ENCODE results near the gene MAP3K6. TPM values are rescaled to one million over a fixed set of nuclear protein-coding genes. Genes with fewer than 3 reads are reported as not detected.

The MAP3K6 gene
- total RNA-seq, 4 donors from 2014 or later, result 72.3 to 121 (median 76.9) TPM

- no peak for DNase-seq
These were observed 21.5 kb downstream of the MAP3K6 start for GRCh38 chr1:27345272-27345671.

GRCh38 chr1:27343639-27344025 lies 23.1 kb downstream of the MAP3K6 start:
- intact Hi-C loops (cut with DNase I), result no loop called here
- H3K27me3 ChIP-seq, result no peaks in the 10 kb centered on the region
- H3K36me3 ChIP-seq, result peaks cover 0 to 21% (median 0%) of the 10 kb centered on the region in 3 donors
- peaks cover 17 to 82% (median 20%) of the 10 kb centered on the region in 3 donors for H3K4me1 ChIP-seq
- DNase-seq, result no peak
- TF ChIP-seq CTCF (IDR thresholded peaks at IDR 0.05) (no peak), POLR2A (IDR thresholded peaks at IDR 0.05) (no peak)
- peak overlapping the region; percentile 87 to 98 (median 92) for H3K27ac ChIP-seq
- WGBS, 2 donors, result 24 to 48% methylated on average over 5 of the region's 5 CpGs
- peak overlapping the region; percentile 53 to 69 (median 63) for H3K4me3 ChIP-seq
- no peaks in the 10 kb centered on the region for H3K9me3 ChIP-seq

More at GRCh38 chr1:27345272-27345671, 21.5 kb downstream of the MAP3K6 start:
- Histone ChIP-seq H3K4me1 (peaks cover 31 to 88% (median 33%) of the 10 kb centered on the region in 3 donors), H3K36me3 (peaks cover 0 to 26% (median 0%) of the 10 kb centered on the region in 3 donors), H3K9me3 (no peaks in the 10 kb centered on the region), H3K27ac (peak overlapping the region in 1 of 4 donors; percentile 98), H3K27me3 (peaks cover 0 to 5% (median 0%) of the 10 kb centered on the region in 4 donors), H3K4me3 (no peak overlapping the region)
- TF ChIP-seq CTCF (IDR thresholded peaks at IDR 0.05) (no peak), POLR2A (IDR thresholded peaks at IDR 0.05) (no peak)
- WGBS, 2 donors, result 68 to 87% methylated on average over 2 to 3 of the region's 12 CpGs
- intact Hi-C loops (cut with DNase I), result no loop called here

GRCh38 chr1:27342778-27343638 lies 23.8 kb downstream of the MAP3K6 start:
- Histone ChIP-seq H3K27ac (peak overlapping the region; percentile 87 to 98 (median 92)), H3K9me3 (no peaks in the 10 kb centered on the region), H3K4me1 (peaks cover 14 to 76% (median 19%) of the 10 kb centered on the region in 3 donors), H3K36me3 (peaks cover 0 to 21% (median 0%) of the 10 kb centered on the region in 3 donors), H3K4me3 (peak overlapping the region; percentile 53 to 69 (median 63)), H3K27me3 (no peaks in the 10 kb centered on the region)
- intact Hi-C loops (cut with DNase I), result no loop called here
- no peak for DNase-seq
- TF ChIP-seq POLR2A (IDR thresholded peaks at IDR 0.05) (peak in 2 of 4 donors; percentile 68 to 74), CTCF (IDR thresholded peaks at IDR 0.05) (no peak)
- WGBS, 2 donors, result 14 to 31% methylated on average over 4 to 23 of the region's 31 CpGs

GRCh38 chr1:27342391-27342777 lies 24.4 kb downstream of the MAP3K6 start:
- Histone ChIP-seq H3K36me3 (peaks cover 0 to 25% (median 0%) of the 10 kb centered on the region in 3 donors), H3K4me1 (peaks cover 13 to 70% (median 19%) of the 10 kb centered on the region in 3 donors), H3K9me3 (no peaks in the 10 kb centered on the region), H3K4me3 (peak overlapping the region; percentile 53 to 69 (median 63)), H3K27ac (peak overlapping the region; percentile 87 to 98 (median 92)), H3K27me3 (no peaks in the 10 kb centered on the region)
- intact Hi-C loops (cut with DNase I), result no loop called here
- 15% methylated on average over 4 of the region's 8 CpGs; no CpG with 5 or more reads in 1 of the 2 donors for WGBS, 2 donors
- no peak for TF ChIP-seq CTCF (IDR thresholded peaks at IDR 0.05)
- TF ChIP-seq POLR2A (IDR thresholded peaks at IDR 0.05), result no peak
- no peak for DNase-seq

All from esophagus squamous epithelium (tissue), 5 donors.